SIG-M5 treated with dmso at 0.1 percent for 504 hours (cell line): ENCODE measurements around the gene NEAT1.

Source experiments
- DNase-seq: peaks from one replicate; lab custom pipeline; 2025; ENCODE audit not compliant: unreplicated experiment; lab: John Stamatoyannopoulos, UW

NEAT1 gene

DNA sequence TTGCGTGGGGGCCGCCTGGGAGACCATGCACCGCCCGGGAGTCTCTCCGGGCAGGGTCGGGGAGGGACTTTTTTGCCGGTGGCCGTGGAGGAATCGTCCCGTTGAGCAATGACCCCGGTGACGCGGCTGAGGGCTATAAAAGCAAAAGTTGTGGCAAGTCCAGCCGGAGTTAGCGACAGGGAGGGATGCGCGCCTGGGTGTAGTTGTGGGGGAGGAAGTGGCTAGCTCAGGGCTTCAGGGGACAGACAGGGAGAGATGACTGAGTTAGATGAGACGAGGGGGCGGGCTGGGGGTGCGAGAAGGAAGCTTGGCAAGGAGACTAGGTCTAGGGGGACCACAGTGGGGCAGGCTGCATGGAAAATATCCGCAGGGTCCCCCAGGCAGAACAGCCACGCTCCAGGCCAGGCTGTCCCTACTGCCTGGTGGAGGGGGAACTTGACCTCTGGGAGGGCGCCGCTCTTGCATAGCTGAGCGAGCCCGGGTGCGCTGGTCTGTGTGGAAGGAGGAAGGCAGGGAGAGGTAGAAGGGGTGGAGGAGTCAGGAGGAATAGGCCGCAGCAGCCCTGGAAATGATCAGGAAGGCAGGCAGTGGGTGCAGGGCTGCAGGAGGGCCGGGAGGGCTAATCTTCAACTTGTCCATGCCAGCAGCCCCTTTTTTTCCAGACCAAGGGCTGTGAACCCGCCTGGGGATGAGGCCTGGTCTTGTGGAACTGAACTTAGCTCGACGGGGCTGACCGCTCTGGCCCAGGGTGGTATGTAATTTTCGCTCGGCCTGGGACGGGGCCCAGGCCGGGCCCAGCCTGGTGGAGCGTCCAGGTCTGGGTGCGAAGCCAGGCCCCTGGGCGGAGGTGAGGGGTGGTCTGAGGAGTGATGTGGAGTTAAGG is at the start of gene NEAT1:
NEAT1 (plus strand) TSS at position 166 of the 883 bp plus-strand sequence.
- peak; percentile 91 for DNase-seq

DNA sequence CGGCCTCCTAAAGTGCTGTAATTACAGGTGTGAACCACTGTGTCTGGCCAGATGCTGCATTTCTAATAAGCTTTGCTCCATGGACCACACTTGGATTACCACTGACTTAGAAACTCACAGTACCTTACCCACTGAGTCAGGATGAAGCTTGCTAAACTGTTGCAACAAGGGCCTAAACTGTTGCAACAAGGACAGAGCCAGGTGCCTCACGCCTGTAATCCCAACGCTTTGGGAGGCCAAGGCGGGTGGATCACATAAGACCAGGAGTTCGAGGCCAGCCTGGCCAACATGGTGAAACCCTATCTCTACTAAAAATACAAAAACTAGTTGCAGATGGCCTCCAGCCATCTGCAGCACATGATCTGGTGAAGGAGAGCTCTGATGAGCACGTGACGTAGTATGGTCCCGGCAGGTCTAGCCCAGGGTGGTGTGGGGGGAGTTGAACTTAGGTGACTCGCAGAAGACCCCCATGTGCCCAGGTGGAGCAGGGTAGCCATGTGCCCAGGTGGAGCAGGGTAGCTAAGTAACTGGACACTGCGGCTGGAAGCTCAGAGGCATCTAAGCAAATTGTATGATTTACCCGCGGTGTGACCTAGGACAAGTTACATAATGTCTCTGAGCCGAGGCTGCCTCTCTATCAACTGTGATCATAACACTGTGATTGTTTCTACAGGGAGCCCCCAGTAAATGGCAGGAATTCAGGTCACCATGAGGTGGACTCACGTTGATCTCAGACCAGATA is 48.6 kb upstream of the NEAT1 start:
- DNase-seq = no peak

GRCh38 chr11:65375012-65375411 is 47.6 kb upstream of the NEAT1 start:
- no peak for DNase-seq

GRCh38 chr11:65376138-65376713 is 46.4 kb upstream of the NEAT1 start:
- DNase-seq = no peak

- no peak for DNase-seq
These were observed 45.6 kb upstream of the NEAT1 start for GRCh38 chr11:65377036-65377435.

DNA sequence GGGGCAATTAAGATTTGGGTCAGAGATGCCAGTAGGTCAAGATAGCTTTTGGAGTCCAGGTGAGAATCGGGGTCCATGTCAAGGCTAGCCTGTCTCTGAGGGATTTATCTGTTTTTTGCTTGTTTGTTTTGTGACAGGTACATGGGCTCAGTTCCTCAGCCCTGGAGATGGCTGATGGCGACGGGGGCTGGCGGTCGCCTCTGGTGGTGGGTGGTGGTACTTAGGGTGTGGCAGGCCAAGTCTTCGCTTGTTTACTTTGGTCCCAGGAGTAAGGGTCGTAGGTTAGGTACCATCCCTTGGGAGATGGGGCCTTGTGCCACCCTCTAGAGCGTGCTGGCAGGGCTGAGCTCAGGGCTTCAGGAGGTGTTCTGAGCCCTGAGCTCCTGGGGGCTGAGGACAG is 44.8 kb upstream of the NEAT1 start:
- no peak for DNase-seq

GRCh38 chr11:65378208-65378927 is 44.2 kb upstream of the NEAT1 start:
- peak; percentile 83 for DNase-seq

DNA sequence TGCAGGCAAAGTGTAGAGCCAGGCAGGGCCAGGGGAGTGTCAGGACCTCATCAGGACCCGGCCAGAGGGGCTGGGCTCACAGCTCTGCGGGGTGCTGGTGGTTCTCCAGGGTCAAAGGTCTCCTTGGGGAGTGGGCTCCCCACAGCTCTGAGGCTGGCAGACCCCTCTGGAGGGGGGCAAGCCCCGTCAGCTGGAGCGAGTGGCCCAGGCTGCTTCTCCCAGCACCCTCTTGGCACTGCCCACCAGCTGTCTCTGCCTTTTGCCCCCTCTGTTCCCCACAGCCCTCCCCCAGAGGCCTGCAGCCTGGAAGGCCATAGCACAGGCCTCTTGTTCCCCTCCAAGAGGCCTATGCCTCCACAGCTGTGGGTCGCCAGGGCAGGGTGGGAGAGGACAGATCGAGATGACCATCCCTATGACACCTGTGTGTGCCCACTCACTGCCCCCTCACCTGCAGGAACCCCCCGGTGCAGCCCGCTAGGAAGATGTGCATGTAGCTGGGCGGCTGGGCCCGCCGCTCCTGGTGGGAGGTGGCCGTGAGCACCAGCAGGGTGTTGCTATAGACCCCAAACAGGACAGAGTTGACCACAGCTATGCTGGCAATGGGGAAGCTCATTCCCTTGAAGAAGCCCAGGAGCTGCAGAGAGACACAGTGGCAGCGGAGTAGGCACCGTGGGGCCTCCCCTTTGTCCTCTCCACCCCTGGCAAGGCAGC is 43.5 kb upstream of the NEAT1 start:
- DNase-seq = no peak

DNA sequence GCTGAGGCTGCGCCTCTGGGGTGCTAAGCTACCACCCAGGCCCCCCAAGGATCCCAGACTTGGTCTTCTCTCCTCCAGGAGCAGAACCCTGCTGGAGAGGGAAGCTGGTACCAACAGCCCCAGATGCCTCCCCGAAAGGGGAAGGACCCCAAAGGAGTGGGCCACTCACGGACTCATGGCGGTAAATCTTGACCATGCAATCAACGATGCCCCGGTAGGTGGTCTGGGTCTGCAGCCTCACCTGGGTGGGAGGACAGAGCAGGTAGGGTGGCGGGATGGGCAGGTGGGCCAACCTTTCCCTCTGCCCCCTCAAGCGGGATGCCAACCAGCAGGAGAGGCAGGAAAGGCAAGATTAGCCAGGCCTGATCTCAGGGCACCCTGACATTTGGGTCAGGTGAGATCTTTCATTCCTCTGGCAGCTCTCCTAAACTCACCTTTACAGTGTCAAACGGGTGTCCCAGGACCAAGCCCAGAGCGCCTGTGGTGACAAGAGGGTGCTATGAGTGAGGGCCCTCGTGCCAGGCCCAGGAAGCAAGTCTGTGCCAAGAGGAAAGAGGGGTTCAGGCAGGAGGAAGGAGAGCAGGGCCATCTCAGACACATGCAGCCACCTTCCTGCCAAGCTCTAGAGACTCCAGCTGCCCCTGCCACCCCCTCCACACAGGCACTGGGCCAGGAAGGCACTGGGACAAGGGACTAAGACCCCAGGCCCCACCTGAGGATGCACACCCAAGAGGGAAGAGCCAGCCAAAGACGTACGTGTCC is 42.7 kb upstream of the NEAT1 start:
- DNase-seq = no peak

- DNase-seq = no peak
These were observed 42.0 kb upstream of the NEAT1 start for GRCh38 chr11:65380460-65381119.

- peak; percentile 16 for DNase-seq
These were observed 40.9 kb upstream of the NEAT1 start for GRCh38 chr11:65381716-65382032.

DNA sequence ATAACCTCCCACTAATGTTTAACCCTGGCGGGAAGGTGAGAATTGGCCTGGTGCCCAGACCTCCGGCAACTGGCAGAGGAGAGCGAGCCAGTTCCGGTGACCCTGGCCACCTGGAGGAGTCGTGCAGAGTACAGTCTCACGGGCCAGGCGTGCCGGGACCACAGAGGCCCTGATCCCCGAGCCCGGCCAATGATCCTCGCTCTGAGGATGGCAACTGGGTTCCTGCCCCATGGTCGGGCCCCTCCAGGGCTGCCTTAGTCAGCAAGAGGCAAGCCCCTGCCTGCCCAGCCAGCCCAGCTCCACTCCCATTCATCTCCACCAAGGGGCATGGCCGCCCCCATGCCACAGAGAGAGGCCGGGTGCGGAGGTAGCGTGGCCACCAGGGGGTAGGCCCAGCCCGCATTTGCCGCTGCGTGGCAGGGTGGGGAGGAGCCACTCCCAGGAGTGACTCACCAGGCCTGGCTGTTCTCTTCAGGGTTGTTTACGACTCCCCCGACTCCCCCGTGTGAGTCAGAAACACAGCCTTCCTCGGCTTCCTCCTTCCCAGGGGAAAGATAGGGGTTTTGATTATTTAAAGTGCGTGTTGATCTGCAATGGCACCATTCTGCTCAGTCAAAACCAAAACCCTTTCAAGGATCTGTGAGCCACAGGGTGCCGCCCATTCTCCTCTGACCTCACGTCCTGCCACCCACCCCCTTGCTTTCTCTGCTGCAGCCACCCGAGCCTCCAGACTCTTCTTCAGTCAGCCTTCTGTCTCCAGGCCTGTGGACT is 40.4 kb upstream of the NEAT1 start, which contains the start of gene SLC25A45:
SLC25A45 (minus strand) TSS at position 614 of the 771 bp plus-strand sequence. CDS start 695 bp downstream, outside the sequence.
- peak; percentile 87 for DNase-seq

GRCh38 chr11:65382804-65383368 is 39.7 kb upstream of the NEAT1 start:
- DNase-seq = no peak

DNA sequence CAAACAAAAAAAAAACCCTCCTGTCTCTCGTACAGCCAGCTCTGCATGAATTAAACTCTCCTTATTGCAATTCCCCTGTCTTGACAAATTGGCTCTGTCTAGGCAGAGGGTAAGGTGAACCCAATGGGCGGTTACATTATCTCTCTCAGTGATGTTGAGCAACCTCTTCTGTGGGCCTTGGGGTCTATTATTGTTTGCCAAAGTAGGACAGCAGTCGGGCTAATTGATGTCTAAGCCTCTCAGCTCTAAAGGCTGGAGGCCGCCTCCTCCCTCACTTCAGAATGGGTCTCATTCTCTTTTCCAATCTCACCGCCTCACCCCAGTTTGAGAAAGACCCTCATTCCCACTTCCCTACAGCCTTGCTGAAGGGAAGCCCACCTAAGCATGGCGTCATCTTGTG is 38.8 kb upstream of the NEAT1 start:
- DNase-seq = no peak

GRCh38 chr11:65384301-65384889 is 38.2 kb upstream of the NEAT1 start:
- DNase-seq = no peak

- DNase-seq = peak; percentile 70
These were observed 36.1 kb upstream of the NEAT1 start, which contains the start of gene FRMD8 for GRCh38 chr11:65386307-65387140. Gene FRMD8 (plus strand): TSS chr11:65386637. CDS start chr11:65387037, 400 bp downstream.

- no peak for DNase-seq
These were observed 33.9 kb upstream of the NEAT1 start for GRCh38 chr11:65388731-65389130.
